D721Med (cell line): Measurements from ENCODE around the gene VPS26C.

ENCODE experiments used
- DNase-seq: peaks from one replicate; pipeline ENCODE4 v3.0.0; 2011; ENCODE audit warnings: low spot score; ENCODE audit not compliant: insufficient read length
- FAIRE-seq: peaks from 2 replicates; lab custom pipeline; 2011; peaks lifted over from hg19 to GRCh38; lab: Jason Lieb, UNC
- CTCF ChIP-seq: IDR thresholded peaks from 2 replicates; pipeline ENCODE4 v1.5.1; 2012; ENCODE audit warnings: mild to moderate bottlenecking, control low read depth; ENCODE audit not compliant: insufficient read depth; ENCODE audit errors: missing control alignments

VPS26C gene

GRCh38 chr21:37272897-37273296, 5.8 kb upstream of the VPS26C start:
- DNase-seq, result no peak
- TF ChIP-seq CTCF, result no peak
- no peak for FAIRE-seq

DNA sequence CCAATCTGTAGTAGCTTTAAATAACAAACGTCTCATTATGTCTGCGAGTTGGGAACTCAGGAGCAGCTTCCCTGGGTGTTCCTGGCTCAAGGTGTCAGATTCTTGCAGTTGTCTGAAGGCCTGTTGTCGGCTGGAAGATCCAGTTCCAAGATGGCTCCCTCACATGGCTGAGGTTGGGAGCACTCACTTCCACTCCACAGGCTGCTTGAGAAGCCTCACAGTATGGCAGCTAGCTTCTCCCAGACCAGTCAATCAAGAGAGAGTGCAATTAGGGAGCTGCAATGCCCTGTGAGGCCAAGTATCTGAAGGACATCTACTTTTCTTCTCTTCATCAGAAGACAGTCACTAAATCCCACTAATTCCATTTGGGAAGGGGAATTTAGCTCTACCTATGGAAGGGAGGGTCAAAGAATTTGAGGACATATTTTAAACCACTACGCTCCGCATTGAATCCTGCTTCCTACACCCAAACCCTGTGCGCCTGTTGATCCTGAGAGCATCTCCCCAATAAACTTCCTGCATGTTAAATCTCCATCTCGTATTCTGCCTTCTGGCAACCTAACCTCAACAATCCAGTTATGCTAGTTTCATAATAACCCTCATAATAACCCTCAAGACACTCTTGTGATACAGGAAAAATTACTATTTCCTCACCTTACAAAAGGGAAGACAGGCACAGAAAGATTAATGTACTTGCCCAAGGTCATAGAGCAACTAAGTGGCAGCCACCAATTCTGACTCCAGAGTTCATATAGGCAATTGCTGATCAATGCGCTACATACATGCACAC, 3.6 kb upstream of the VPS26C start:
- TF ChIP-seq CTCF, result no peak
- FAIRE-seq, result no peak
- no peak for DNase-seq

DNA sequence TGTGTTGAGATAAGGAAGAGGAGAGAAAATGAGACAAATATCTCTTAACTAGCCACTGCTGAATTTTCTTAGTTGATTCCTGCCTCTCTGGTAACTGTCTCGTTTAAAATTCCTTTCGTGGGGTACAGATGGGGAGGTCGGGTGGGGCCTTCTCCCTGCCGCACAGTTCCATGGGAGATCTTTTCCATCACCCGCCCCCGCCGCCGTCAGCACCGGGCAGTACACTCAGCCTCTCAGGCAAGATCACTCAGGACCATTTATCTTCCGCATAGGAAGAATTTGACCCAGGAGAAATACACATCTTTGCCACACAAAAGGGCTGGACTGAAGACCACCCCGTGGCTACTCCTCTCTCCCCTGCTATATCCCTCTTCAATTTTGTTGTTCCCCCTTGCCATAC, 2.3 kb upstream of the VPS26C start:
- no peak for FAIRE-seq
- no peak for TF ChIP-seq CTCF

DNA sequence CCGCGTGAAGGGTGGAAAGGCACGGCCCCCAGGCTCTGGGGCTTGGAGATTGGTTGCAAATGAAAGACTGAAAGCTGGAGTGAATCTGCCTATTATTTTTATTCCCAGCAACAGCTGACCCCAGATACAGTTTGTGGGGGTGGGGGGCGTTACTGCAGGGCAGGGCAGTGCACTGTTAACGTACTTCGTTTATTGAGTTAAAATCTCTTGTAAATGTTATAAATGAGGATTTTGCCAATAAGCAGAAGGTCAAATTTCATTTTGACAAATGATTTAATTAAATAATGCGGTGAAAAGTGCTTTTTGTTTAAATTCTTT, 1.0 kb upstream of the VPS26C start:
- no peak for TF ChIP-seq CTCF
- no peak for DNase-seq
- no peak for FAIRE-seq

More for the DNA sequence above, 2.3 kb upstream of the VPS26C start:
- no peak for DNase-seq

DNA sequence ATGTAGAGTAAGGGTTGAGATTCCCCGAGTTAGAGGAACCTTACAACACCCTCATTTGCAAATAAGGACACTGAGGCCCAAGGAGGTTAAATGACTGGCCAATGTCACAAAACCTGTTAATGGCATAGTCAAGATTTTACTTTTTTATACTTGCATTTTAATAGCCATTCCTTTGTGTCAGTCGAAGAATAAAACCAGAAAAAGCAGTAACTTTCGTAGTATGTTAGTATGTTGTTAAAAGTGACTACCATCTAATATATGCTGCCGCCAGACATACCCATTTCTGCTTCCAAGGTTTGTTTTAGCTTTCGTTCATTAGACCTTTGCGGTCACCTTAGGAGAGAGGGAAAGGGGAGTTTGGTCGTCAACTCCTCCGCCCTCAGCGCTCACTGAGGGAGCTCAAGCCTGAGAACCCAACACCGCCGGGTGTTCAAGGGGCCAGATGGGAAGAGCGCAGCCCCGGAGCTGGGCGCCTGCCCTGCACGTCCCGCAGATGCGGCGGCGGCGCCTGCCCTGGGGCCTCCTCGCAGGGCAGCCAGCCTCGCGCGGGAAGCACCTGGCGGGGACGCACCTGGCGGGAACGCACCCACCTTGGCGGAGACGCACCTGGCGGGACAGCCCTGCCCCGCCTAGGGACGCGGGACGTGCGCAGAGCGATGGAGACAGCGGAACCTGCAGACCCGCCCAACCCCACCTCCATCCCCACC, 466 bp downstream of the VPS26C start:
- no peak for FAIRE-seq
- no peak for DNase-seq
- TF ChIP-seq CTCF, result no peak

- FAIRE-seq (no peak), DNase-seq (no peak)
- TF ChIP-seq CTCF, result no peak
Measured at GRCh38 chr21:37264808-37265207, 2.3 kb downstream of the VPS26C start.
